ENCODE data around the gene FAM163B. TPM values are rescaled to one million over a fixed set of nuclear protein-coding genes. Genes with fewer than 3 reads are reported as not detected.
A peak's percentile ranks its signal among the peaks of the same experiment; 100 is the strongest.

The FAM163B gene
- total RNA-seq, 4 donors from 2014 or later, result not detected

DNA sequence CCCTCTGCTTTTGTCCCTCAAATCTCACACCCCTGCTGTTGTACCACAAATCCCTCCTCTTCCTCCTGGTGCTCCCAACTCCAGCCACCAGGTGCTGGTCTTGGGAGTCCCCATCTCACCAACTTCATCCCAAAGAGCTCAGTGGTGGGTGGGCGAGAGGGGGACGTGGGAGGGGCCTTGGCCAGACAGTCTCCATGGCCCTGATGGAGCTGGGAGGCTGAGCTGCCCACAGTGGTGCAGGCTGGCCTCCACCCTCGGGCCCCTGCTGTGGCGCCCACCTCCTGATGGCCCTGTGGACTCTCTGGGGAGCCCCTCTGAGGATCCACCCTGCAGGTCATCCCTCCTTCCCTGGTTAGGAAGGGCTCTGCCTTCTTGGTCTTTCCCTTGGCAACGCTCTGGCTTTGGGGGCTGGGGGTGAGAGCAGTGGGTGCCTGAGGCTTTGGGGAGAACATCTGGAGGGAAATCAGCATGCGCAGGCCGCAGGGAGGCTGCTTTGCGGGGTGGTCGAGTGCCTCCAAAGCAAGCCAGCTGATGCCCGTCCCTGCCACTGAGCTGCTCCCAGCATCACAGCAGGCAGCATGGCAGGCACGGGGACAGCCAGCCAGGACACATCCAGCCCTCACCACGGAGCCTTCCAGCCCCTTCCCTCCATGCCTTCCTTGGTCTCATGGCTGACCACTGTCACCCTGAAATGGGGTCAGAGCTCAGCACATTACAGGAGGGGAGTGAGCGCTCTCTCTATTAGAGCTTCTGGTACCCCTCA, 7.6 kb upstream of the FAM163B start:
- DNase-seq, result no peak
- no peaks in the 10 kb centered on the region for H3K36me3 ChIP-seq
- H3K27me3 ChIP-seq, result no peaks in the 10 kb centered on the region
- H3K27ac ChIP-seq, result no peak overlapping the region
- intact Hi-C loops (cut with DNase I), result no loop called here
- no peaks in the 10 kb centered on the region for H3K9me3 ChIP-seq
- H3K4me3 ChIP-seq (replicated peaks in 1 of 3), result no peak overlapping the region
- no peaks in the 10 kb centered on the region for H3K4me1 ChIP-seq
- no peak for TF ChIP-seq POLR2A (IDR thresholded peaks at IDR 0.05)
- TF ChIP-seq, protein P1, sequence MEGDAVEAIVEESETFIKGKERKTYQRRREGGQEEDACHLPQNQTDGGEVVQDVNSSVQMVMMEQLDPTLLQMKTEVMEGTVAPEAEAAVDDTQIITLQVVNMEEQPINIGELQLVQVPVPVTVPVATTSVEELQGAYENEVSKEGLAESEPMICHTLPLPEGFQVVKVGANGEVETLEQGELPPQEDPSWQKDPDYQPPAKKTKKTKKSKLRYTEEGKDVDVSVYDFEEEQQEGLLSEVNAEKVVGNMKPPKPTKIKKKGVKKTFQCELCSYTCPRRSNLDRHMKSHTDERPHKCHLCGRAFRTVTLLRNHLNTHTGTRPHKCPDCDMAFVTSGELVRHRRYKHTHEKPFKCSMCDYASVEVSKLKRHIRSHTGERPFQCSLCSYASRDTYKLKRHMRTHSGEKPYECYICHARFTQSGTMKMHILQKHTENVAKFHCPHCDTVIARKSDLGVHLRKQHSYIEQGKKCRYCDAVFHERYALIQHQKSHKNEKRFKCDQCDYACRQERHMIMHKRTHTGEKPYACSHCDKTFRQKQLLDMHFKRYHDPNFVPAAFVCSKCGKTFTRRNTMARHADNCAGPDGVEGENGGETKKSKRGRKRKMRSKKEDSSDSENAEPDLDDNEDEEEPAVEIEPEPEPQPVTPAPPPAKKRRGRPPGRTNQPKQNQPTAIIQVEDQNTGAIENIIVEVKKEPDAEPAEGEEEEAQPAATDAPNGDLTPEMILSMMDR (IDR thresholded peaks at IDR 0.05), result no peak
- WGBS, 2 donors, result 82 to 98% methylated on average over 11 to 13 of the region's 13 CpGs

DNA sequence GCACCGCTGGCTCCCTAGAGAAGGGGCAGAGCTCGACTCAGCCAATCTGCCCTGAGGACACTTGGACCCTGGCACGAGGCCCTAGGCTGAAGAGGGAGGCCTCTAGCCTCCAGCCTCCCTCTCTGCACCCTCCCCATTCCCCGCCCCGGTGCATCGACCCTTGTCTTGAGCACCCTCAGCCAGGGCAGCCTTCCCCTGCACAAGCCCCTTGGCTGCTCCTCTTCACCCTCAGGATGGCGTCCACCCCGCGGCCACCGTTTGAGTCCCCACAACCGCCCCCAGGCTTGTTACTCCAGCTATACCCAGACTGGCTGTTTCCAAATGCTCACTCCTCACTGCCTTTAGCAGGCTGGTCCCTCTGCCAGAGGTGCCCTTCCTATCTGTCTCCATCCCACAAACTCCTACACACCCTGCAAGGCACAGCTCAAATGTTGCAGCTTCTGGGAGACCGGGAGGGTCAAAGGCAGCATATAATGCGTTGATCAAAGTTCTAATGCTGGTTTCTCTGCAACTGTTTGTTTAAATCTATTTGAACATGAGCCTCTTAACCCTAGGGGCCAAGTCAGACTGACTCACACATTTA, 6.5 kb upstream of the FAM163B start:
- Histone ChIP-seq H3K36me3 (no peaks in the 10 kb centered on the region), H3K9me3 (no peaks in the 10 kb centered on the region), H3K27me3 (no peaks in the 10 kb centered on the region), H3K27ac (no peak overlapping the region), H3K4me3 (replicated peaks in 1 of 3) (no peak overlapping the region), H3K4me1 (no peaks in the 10 kb centered on the region)
- intact Hi-C loops (cut with DNase I), result no loop called here
- TF ChIP-seq, protein P1 (IDR thresholded peaks at IDR 0.05), result no peak
- TF ChIP-seq POLR2A (IDR thresholded peaks at IDR 0.05), result no peak
- peak in 1 of 2 donors; percentile 20 for DNase-seq
- 49 to 53% methylated on average over 7 to 13 of the region's 13 CpGs for WGBS, 2 donors

DNA sequence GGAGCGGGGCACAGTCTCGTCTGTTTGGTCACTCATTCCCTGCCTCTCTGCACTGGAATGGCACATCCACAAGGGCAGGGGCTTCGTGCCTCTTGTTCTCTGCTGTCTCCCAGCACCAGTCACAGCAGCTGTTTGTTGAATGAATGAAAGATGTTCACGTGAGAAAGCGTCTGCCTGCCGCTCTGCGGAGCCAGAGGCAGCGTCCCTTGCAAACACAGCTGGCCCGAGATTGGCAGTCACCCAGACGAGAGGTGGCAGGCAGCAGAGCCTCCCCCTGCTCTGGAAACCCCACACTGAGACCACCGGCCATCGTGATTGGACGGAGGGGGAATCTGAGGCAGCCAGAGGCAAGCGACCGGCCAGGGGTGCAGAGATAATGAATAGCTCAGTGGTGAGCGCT, 6.0 kb upstream of the FAM163B start:
- Histone ChIP-seq H3K9me3 (no peaks in the 10 kb centered on the region), H3K36me3 (no peaks in the 10 kb centered on the region), H3K4me1 (no peaks in the 10 kb centered on the region), H3K27me3 (no peaks in the 10 kb centered on the region), H3K27ac (no peak overlapping the region), H3K4me3 (replicated peaks in 1 of 3) (no peak overlapping the region)
- no peak for TF ChIP-seq POLR2A (IDR thresholded peaks at IDR 0.05)
- TF ChIP-seq, protein P1 (IDR thresholded peaks at IDR 0.05), result no peak
- DNase-seq, result no peak
- intact Hi-C loops (cut with DNase I), result no loop called here
- WGBS, 2 donors, result 23 to 30% methylated on average over 10 to 15 of the region's 16 CpGs

DNA sequence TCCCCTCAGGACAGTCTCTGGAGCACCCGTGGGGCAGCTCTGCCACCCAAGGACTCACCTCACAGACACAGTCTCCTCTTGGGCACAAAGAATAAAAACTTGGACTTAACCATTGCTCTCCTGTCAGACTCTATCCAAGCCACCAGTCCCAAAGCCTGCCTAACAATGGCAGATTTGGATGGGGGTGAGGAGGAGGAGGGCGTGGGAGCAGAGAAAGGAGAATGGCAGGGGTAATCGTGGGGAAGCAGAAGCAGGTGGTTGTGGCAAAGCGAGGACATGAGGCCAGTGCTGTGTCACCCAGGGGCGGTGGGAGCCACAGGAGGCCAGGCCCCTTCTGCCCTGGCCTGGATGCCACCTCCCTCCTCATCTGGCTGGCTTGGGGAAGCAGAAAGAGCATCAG, 5.5 kb upstream of the FAM163B start:
- no peak overlapping the region for H3K27ac ChIP-seq
- intact Hi-C loops (cut with DNase I), result no loop called here
- 54 to 60% methylated on average over 5 of the region's 5 CpGs for WGBS, 2 donors

DNA sequence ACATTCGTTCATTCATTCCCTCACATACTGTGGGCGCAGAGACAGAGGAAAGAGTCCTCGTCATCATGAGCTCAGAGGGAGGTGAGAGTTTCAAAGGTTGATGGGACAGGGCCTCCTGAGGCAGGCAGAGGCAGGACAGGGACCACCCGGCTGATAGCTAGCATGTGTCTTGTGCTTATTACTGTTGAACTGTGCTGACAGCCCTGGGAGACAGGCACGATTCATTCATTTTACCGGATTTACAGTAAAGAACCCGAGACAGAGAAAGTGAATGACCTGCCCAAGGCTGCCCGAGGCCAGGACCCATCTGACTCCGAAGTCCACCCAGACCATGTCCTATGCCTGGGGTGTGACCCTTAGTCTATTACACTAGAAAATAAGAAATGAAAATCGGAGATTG, 4.9 kb upstream of the FAM163B start:
- no peaks in the 10 kb centered on the region for H3K27me3 ChIP-seq
- no peak overlapping the region for H3K4me3 ChIP-seq (replicated peaks in 1 of 3)
- no peak for TF ChIP-seq POLR2A (IDR thresholded peaks at IDR 0.05)
- TF ChIP-seq, protein P1 (IDR thresholded peaks at IDR 0.05), result no peak
- 71 to 76% methylated on average over 10 of the region's 10 CpGs for WGBS, 2 donors
- no peaks in the 10 kb centered on the region for H3K36me3 ChIP-seq
- no peaks in the 10 kb centered on the region for H3K9me3 ChIP-seq
- no peaks in the 10 kb centered on the region for H3K4me1 ChIP-seq
- no peak overlapping the region for H3K27ac ChIP-seq
- no peak for DNase-seq
- intact Hi-C loops (cut with DNase I), result no loop called here

More for the DNA sequence above, 5.5 kb upstream of the FAM163B start:
- Histone ChIP-seq H3K36me3 (no peaks in the 10 kb centered on the region), H3K9me3 (no peaks in the 10 kb centered on the region), H3K4me3 (replicated peaks in 1 of 3) (no peak overlapping the region), H3K4me1 (no peaks in the 10 kb centered on the region), H3K27me3 (no peaks in the 10 kb centered on the region)
- DNase-seq, result no peak
- TF ChIP-seq, protein P1 (IDR thresholded peaks at IDR 0.05), result no peak
- no peak for TF ChIP-seq POLR2A (IDR thresholded peaks at IDR 0.05)

Measured in thyroid gland (tissue), 4 donors.